Measurements from ENCODE around the gene MCRIP1. TPM values are rescaled to one million over a fixed set of nuclear protein-coding genes. Genes with fewer than 3 reads are reported as not detected.

The MCRIP1 gene
- total RNA-seq, 2 donors from 2014 or later, result 83.6 to 150 TPM

GRCh38 chr17:81804559-81805399 is 28.3 kb downstream of the MCRIP1 start:
- Histone ChIP-seq H3K36me3 (no peaks in the 10 kb centered on the region), H3K4me3 (peak overlapping the region in 1 of 2 donors; percentile 27), H3K27me3 (replicated peaks; ENCODE audit: insufficient read depth) (peaks cover 36% of the 10 kb centered on the region), H3K4me1 (replicated peaks) (no peaks in the 10 kb centered on the region), H3K27ac (no peak overlapping the region), H3K9me3 (no peaks in the 10 kb centered on the region)
- TF ChIP-seq POLR2AphosphoS5 (IDR thresholded peaks at IDR 0.05), result no peak
- TF ChIP-seq POLR2A (IDR thresholded peaks at IDR 0.05), result no peak
- TF ChIP-seq CTCF (IDR thresholded peaks at IDR 0.05), result no peak
- WGBS, result 4% methylated on average over 40 of the region's 65 CpGs
- intact Hi-C loops (cut with DNase I), result no loop called here
- DNase-seq (ENCODE audit: low spot score), result no peak

- TF ChIP-seq CTCF (IDR thresholded peaks at IDR 0.05), result no peak
- no peak for TF ChIP-seq POLR2AphosphoS5 (IDR thresholded peaks at IDR 0.05)
- TF ChIP-seq POLR2A (IDR thresholded peaks at IDR 0.05), result no peak
- DNase-seq (ENCODE audit: low spot score), result no peak
- Histone ChIP-seq H3K36me3 (no peaks in the 10 kb centered on the region), H3K27me3 (replicated peaks; ENCODE audit: insufficient read depth) (peaks cover 36% of the 10 kb centered on the region), H3K9me3 (no peaks in the 10 kb centered on the region), H3K4me3 (peak within 1 kb of the TSS in 1 of 2 donors; percentile 27), H3K27ac (no peak within 1 kb of the TSS), H3K4me1 (replicated peaks) (no peaks in the 10 kb centered on the region)
- 2% methylated on average over 48 of the region's 110 CpGs for WGBS
- intact Hi-C loops (cut with DNase I), result no loop called here
These were observed 29.1 kb downstream of the MCRIP1 start, which contains the start of gene GCGR for GRCh38 chr17:81803728-81804558. TSS of gene GCGR (plus strand) at chr17:81804150. CDS start at chr17:81809019, 4,869 bp downstream.

- Histone ChIP-seq H3K27ac (no peak overlapping the region), H3K9me3 (no peaks in the 10 kb centered on the region), H3K4me1 (replicated peaks) (no peaks in the 10 kb centered on the region), H3K27me3 (replicated peaks; ENCODE audit: insufficient read depth) (peaks cover 36% of the 10 kb centered on the region), H3K4me3 (no peak overlapping the region), H3K36me3 (no peaks in the 10 kb centered on the region)
- TF ChIP-seq CTCF (IDR thresholded peaks at IDR 0.05) (no peak), POLR2AphosphoS5 (IDR thresholded peaks at IDR 0.05) (no peak), POLR2A (IDR thresholded peaks at IDR 0.05) (no peak)
- 35% methylated on average over 26 of the region's 26 CpGs for WGBS
- no peak for DNase-seq (ENCODE audit: low spot score)
- intact Hi-C loops (cut with DNase I), result no loop called here
These were observed 30.0 kb downstream of the MCRIP1 start for GRCh38 chr17:81802856-81803643.

- TF ChIP-seq POLR2AphosphoS5 (IDR thresholded peaks at IDR 0.05) (no peak), POLR2A (IDR thresholded peaks at IDR 0.05) (no peak), CTCF (IDR thresholded peaks at IDR 0.05) (no peak)
- Histone ChIP-seq H3K4me3 (no peak overlapping the region), H3K27ac (no peak overlapping the region), H3K9me3 (no peaks in the 10 kb centered on the region), H3K27me3 (replicated peaks; ENCODE audit: insufficient read depth) (peaks cover 36% of the 10 kb centered on the region), H3K36me3 (no peaks in the 10 kb centered on the region), H3K4me1 (replicated peaks) (no peaks in the 10 kb centered on the region)
- no peak for DNase-seq (ENCODE audit: low spot score)
- intact Hi-C loops (cut with DNase I), result no loop called here
- WGBS, result 85% methylated on average over 9 of the region's 9 CpGs
These were observed 30.9 kb downstream of the MCRIP1 start for GRCh38 chr17:81802048-81802758.
